Measurements from ENCODE around the gene NDRG3.
"Not testable (repeated sequence)": the region's sequence is repeated elsewhere in the genome, so short reads cannot be mapped to it uniquely, and the experiment has no call there.

Gene NDRG3

DNA sequence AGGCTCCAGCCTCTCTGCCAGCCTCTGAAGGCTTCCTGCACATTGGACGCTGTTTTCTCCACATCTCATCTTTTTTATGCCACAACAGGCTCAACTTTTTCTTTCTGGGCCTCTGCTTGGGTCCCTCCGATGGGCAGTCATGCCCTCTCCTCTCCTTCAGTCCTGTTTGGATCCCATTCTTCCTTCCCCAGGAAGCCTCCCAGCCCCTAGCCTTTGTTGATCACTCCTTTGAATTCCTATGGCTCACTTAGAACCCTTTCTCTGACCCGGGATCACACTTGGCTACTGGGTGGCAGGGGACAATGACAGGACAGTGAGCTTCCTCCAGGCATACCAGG is 104.4 kb downstream of the NDRG3 start:
- DNase-seq = no peak

- not testable (repeated sequence) for DNase-seq
Measured at GRCh38 chr20:36638876-36639400, 107.0 kb downstream of the NDRG3 start.

DNA sequence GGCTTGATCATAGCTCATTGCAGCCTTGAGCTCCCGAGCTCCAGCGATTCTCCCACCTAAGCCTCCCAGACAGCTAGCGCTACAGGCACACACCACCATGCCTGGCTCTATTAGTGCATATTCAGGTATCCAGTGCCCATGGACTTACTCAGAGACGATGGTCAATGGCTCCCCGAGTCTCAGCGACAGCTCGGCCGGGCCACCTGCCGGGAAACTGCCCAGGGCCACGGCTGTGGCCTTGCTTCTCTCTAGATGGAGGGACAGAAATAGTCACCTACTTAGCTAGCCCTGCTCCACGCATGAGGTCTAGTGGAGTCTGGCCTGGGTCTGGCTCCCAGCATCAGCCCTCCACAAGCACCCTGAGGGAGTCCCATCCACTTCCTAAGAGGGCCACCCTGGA is 111.5 kb downstream of the NDRG3 start:
- no peak for DNase-seq

- DNase-seq = no peak
Measured at GRCh38 chr20:36633285-36633772, 112.6 kb downstream of the NDRG3 start.

DNA sequence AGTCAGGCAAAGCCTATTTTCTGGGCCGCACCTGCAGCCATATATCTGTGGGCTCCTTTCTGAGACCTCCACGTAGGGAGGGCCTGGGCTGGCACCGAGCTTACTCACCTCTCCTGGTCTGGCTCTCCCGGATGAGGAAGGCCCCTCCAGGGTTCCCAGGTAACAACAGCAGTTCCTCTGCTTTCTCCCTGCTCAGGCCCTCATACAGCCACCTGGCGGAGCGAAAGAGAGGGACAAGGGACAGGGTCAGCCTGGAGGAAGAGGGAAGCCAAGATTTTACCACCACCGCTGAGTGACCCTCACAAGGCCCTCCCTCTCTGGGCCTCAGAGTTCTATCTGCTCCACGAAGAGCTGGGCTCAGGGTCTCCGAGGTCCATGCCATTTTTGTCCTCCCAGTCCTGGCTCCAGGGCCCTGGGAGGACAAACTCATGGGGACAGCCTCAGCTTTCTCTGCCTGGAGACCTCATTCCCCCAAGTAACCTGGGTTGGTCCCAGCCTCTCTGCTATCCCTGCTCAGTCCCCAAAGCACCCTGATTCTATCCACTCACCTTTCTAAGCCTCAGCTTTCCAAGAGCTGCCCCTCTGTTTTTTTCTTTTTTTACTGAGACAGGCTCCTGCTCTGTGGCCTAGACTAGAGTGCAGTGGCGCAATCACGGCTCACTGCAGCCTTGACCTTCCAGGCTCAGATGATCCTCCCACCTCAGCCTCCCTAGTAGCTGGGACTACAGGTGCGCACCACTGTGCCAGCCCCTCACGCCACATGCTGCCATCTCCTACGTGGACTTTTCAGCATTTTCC is 113.2 kb downstream of the NDRG3 start:
- DNase-seq = no peak

GRCh38 chr20:36632147-36632486 is 113.8 kb downstream of the NDRG3 start:
- DNase-seq = no peak

- DNase-seq = no peak
Measured at GRCh38 chr20:36631646-36632045, 114.2 kb downstream of the NDRG3 start.

DNA sequence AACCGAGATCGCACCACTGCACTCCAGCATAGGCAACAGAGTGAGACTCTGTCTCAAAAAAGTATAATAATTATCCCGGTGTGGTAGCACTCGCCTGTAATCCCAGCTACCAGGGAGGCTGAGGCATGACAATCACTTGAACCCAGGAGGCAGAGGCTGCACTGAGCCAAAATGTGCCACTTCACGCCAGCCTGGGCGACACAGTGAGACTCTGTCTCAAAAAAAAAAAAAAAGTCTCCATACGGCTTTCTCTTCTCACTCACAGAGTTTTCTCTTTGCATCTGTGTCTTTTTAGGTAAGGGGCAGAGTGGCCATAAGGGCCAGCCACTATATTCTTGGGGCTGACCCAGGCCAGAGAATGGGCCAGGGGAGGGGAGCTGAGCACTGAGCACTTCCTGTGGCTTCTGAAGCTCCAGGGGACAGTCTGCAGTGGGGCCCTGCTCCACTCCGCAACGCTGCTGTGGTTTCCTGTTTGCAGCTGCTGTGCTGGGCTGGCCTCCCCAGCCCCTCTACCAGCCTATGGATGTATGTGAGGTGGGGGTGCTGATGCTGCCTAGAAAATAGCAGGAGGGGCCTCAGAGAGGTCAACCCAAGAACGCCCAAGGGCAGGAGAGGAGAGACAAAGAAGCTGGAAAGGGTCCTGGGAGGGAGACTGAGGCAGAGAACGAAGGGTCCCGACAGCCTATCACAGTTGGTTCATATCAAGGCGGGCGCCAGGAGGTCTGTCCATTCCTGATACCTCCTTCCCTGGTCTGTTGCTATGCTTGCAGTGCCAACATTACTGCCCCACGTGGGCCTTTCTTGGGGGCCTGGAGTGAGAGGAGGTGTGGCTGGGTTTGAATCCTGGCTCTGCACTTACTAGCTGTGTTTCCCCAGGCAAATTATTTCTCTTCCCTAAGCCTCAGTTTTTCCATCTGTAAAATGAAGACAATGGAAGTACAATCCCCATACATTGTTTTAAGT is 115.9 kb downstream of the NDRG3 start:
- DNase-seq = no peak

GRCh38 chr20:36628076-36628475 is 117.8 kb downstream of the NDRG3 start:
- no peak for DNase-seq

GRCh38 chr20:36624944-36625324 is 121.0 kb downstream of the NDRG3 start:
- DNase-seq = no peak

DNA sequence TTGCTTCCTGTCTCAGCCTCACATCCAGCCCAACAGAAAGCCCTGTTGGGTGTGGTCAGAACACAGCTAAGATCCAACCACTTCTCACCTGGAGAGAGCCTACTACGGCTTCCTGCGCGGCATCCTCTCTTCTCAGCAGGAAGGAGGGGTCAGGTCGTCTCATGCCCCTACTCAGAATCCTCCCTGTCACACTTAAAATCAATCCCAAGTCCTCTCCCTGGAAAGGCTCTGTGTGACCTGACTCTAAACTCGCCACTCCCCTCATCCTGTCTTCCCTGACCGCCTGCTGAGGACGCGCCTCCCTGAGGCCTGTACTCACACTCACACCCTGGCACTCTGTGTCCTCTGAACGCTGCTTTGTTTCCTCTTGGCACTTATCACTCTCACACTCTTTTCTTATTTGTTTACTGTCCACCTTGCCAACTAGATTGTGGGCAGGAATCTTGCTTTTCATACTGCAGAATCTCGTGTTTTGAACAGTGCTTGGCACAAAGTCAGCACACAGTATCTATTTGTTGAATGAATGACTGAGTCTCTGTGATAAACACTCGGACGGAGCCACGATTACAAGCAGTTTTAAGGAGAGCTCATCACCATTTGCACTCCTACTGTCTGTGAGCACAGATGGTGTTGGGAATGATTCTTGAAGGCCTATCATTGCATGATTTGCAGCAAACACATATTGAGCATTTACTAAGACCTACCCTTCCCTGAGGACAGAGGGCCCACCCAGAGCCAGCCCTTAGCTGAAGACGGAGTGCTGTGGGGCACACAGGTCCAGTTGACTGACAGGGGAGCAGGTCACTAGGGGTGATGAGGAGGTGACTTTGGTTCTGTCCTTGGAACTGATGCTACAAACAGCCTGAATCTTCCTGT is 121.6 kb downstream of the NDRG3 start:
- peak; percentile 18 for DNase-seq

GRCh38 chr20:36623444-36623843 is 122.4 kb downstream of the NDRG3 start:
- no peak for DNase-seq

- DNase-seq = no peak
Measured at GRCh38 chr20:36620917-36621316, 125.0 kb downstream of the NDRG3 start.

DNA sequence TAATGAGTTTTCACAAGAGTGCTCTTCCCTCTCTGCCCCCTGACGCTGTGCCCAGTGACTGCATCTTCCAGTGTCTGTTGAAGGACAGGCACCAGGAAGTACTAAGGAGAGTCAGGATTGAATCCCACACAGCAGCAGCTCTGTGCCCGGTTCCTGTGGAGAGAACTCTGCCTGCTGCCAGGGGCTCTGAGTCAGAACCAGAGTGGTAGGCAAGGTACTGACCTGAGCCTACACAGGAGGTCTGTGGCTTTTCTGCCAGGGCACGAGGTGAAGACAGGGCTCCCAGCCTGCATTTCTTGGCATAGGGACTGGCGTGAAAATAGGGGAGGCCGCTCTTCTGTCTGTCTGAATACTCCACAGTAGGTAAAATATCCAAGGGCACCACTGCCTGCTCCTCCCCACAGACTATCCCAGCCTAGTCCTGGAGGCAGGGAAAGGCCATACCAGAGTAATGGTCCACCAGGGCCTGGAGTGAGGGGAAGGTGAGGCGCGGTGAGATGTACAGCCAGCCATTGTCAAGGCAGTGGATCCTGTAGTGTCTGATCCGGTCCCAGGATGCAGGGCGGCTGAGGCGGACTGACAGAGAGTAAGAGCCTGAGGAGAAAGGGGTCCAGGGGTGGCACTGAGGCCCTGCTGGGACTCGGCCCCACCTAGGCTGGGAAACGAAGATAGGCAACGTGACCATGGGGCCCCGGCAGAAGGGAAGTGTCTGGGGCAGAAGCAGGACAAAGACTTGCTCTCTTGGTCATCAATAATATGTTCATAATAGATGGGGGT is 130.9 kb downstream of the NDRG3 start:
- no peak for DNase-seq

GRCh38 chr20:36613974-36614373 is 131.9 kb downstream of the NDRG3 start:
- peak; percentile 81 for DNase-seq

DNA sequence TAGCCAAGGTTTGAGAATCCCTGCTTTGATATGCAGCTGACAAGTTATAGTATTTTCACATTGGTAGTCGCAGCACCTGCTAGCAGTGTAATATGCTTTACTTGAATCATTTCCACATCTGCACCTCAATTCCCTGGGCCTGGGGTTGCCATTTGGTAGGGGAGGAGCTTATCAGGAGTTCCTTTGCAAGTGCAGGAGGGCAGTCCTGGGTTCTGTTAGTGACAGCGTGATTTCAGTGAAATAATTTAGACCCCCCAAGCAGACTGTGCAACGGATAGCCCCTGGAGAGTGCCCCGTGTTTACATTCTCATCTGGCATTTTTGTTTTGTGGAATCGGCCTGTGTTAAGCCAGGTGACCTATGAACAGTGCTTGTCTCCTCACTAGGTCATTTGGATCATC is 134.3 kb downstream of the NDRG3 start:
- DNase-seq = no peak

GRCh38 chr20:36608388-36608728 is 137.5 kb downstream of the NDRG3 start:
- DNase-seq = not testable (repeated sequence)

GRCh38 chr20:36607586-36608387 is 138.1 kb downstream of the NDRG3 start:
- DNase-seq = no peak

GRCh38 chr20:36606158-36607066 is 139.5 kb downstream of the NDRG3 start:
- DNase-seq = no peak
